Fibroblast of lung (primary cell): ENCODE measurements around the gene DIP2C. TPM values are rescaled to one million over a fixed set of nuclear protein-coding genes. Genes with fewer than 3 reads are reported as not detected.

Experiments
- DNase-seq, 2 donors: peaks; one replicate each; pipeline versions ENCODE4 v3.0.0 to v3.0.0-alpha.2; 2010; ENCODE audit warnings: low read depth in 2 of 2
- H2AFZ ChIP-seq: 2 replicates; pipeline ENCODE4 v1.5.1; 2012; ENCODE audit warnings: low read length, control low read depth, inconsistent platforms
- H3K27ac ChIP-seq: 2 replicates; pipeline ENCODE4 v1.5.1; 2011; ENCODE audit warnings: low read length, control low read depth; ENCODE audit not compliant: insufficient read depth
- H3K27me3 ChIP-seq: 2 replicates; pipeline ENCODE4 v1.5.1; 2011; ENCODE audit warnings: mild to moderate bottlenecking, low read length; ENCODE audit not compliant: control insufficient read depth, insufficient read depth
- H3K36me3 ChIP-seq: 2 replicates; pipeline ENCODE4 v1.5.1; 2011; ENCODE audit warnings: low read length; ENCODE audit not compliant: control insufficient read depth, insufficient read depth
- H3K4me1 ChIP-seq: 2 replicates; pipeline ENCODE4 v1.5.1; 2011; ENCODE audit warnings: low read length; ENCODE audit not compliant: control insufficient read depth, insufficient read depth; ENCODE audit errors: extremely low read depth
- H3K4me2 ChIP-seq: 2 replicates; pipeline ENCODE4 v1.5.1; 2011; ENCODE audit warnings: low read length, control low read depth; ENCODE audit not compliant: insufficient read depth; ENCODE audit errors: extremely low read depth
- H3K4me3 ChIP-seq, 4 experiments: fragments of 200-600 bp in 1 of 4; sonication (generic) in 1 of 4; replicated peaks in 1 of 4; 2 replicates each; pipeline ENCODE4 v1.5.1; 2011 to 2016; ENCODE audit warnings: low read length in 4 of 4, low read depth in 3 of 4, mild to moderate bottlenecking in 3 of 4, control low read depth in 2 of 4, inconsistent platforms in 1 of 4, mixed read lengths in 1 of 4; ENCODE audit not compliant: insufficient read depth in 1 of 4; ENCODE audit errors: control extremely low read depth in 1 of 4
- H3K79me2 ChIP-seq: 2 replicates; pipeline ENCODE4 v1.5.1; 2012; ENCODE audit warnings: mild to moderate bottlenecking, low read length, inconsistent platforms; ENCODE audit not compliant: control insufficient read depth, insufficient read depth
- H3K9ac ChIP-seq: 2 replicates; pipeline ENCODE4 v1.5.1; 2011; ENCODE audit warnings: mild to moderate bottlenecking, low read length, control low read depth; ENCODE audit not compliant: insufficient read depth
- H3K9me3 ChIP-seq: 2 replicates; pipeline ENCODE4 v1.5.1; 2012; ENCODE audit warnings: low read depth, low read length; ENCODE audit not compliant: control insufficient read depth, insufficient read depth
- H4K20me1 ChIP-seq: 2 replicates; pipeline ENCODE4 v1.5.1; 2011; ENCODE audit warnings: low read length; ENCODE audit not compliant: control insufficient read depth, insufficient read depth; ENCODE audit errors: extremely low read depth
- EZH2 ChIP-seq: IDR thresholded peaks from 2 replicates; pipeline ENCODE4 v1.5.1; 2012; ENCODE audit warnings: low read length, control low read depth, mild to moderate bottlenecking; ENCODE audit errors: missing control alignments
- polyA plus RNA-seq, 2 donors: library from polyadenylated mRNA; depleted of rRNA in 1 of 2; stranded (reverse) in 1 of 2; unstranded in 1 of 2; fragments of >200 nt; gene quantifications; 2 replicates each; pipeline ENCODE4 v1.2.1, GENCODE V29; 2011 to 2012; ENCODE audit warnings: missing spikeins in 1 of 2
- total RNA-seq: library from RNA; depleted of rRNA; stranded (reverse); fragments of >200 nt; gene quantifications from 2 replicates; pipeline ENCODE4 v1.2.1, GENCODE V29; 2014
- TF ChIP-seq, protein P1 (sequence below), 2 donors: IDR thresholded peaks in 1 of 2; conservative IDR thresholded peaks in 1 of 2; 1 replicate in 1 of 2; 2 replicates in 1 of 2; pipeline ENCODE4 v1.5.1; 2011 to 2012; ENCODE audit warnings: low read length in 2 of 2, control low read depth in 1 of 2, inconsistent platforms in 1 of 2, low read depth in 1 of 2, mild to moderate bottlenecking in 1 of 2

Gene DIP2C
- total and polyA plus RNA-seq, 2 donors (not counting 1 experiment from before 2014, with no cell fraction given) = 10.7 to 18.3 TPM

DNA sequence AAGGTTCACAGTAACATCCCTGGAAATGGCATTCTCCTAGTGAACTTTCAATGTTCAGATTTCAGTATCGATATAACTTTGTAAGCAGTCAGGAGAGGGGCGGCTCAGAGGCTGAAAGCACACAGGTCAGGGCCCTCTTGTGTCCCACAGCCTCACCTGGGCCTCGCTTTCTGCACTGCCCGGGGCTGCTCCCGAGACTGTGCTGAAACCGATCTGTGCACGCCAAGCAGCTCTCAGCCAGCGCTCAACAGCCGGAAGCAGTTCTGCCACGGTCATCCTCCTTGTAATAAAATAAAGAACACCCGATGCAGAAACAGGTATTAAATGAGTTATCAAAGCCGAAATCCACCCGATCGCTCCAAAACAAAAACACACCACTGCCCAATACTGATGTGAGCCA, 106.0 kb downstream of the DIP2C start:
- Histone ChIP-seq H3K79me2 (peaks cover 47% of the 10 kb centered on the region), H4K20me1 (peaks cover 3% of the 10 kb centered on the region), H3K9me3 (no peaks in the 10 kb centered on the region), H3K9ac (no peak overlapping the region), H3K27me3 (no peaks in the 10 kb centered on the region), H3K27ac (no peak overlapping the region), H3K4me3 (no peak overlapping the region), H2AFZ (no peak overlapping the region), H3K36me3 (no peaks in the 10 kb centered on the region), H3K4me2 (no peak overlapping the region), H3K4me1 (peaks cover 7% of the 10 kb centered on the region)
- DNase-seq = no peak
- TF ChIP-seq, protein P1, sequence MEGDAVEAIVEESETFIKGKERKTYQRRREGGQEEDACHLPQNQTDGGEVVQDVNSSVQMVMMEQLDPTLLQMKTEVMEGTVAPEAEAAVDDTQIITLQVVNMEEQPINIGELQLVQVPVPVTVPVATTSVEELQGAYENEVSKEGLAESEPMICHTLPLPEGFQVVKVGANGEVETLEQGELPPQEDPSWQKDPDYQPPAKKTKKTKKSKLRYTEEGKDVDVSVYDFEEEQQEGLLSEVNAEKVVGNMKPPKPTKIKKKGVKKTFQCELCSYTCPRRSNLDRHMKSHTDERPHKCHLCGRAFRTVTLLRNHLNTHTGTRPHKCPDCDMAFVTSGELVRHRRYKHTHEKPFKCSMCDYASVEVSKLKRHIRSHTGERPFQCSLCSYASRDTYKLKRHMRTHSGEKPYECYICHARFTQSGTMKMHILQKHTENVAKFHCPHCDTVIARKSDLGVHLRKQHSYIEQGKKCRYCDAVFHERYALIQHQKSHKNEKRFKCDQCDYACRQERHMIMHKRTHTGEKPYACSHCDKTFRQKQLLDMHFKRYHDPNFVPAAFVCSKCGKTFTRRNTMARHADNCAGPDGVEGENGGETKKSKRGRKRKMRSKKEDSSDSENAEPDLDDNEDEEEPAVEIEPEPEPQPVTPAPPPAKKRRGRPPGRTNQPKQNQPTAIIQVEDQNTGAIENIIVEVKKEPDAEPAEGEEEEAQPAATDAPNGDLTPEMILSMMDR (conservative IDR thresholded peaks at IDR 0.05 in 1 of 2, IDR thresholded peaks at IDR 0.05 in 1 of 2; ENCODE audit: low read depth in 1 of 2, low read length in 2 of 2) = no peak
- no peak for TF ChIP-seq EZH2

DNA sequence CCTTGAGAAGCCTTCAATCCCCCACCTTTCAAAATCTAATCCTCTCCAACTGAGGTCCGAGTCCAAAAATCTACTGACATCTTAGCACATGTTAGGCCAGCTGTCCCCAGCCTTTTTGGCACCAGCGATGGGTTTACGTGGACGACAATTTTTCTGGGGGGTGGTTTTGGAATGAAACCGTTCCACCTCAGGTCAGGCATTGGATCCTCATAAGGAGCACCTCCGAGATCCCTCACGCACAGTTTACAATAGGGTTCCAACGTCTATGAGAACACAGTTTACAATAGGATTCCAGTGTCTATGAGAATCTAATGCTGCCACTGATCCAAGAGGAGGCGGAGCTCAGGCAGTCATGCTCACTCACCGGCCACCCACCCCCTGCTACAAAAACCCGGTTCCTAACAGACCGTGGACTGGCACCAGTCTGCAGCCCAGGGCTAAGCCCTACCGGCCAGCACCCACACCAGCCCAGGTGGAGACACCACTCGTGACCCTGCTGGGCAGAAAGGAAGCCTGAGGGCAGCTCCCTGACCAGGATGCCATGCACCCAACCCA, 107.6 kb downstream of the DIP2C start:
- Histone ChIP-seq H2AFZ (no peak overlapping the region), H3K79me2 (peaks cover 49% of the 10 kb centered on the region), H3K4me3 (no peak overlapping the region), H3K36me3 (no peaks in the 10 kb centered on the region), H3K4me2 (peak overlapping the region; percentile 20), H3K9ac (no peak overlapping the region), H3K27me3 (no peaks in the 10 kb centered on the region), H3K9me3 (no peaks in the 10 kb centered on the region), H3K4me1 (peaks cover 2% of the 10 kb centered on the region), H3K27ac (peak overlapping the region; percentile 8), H4K20me1 (peaks cover 3% of the 10 kb centered on the region)
- peak in 1 of 2 donors; percentile 21 for DNase-seq
- TF ChIP-seq, protein P1 (conservative IDR thresholded peaks at IDR 0.05 in 1 of 2, IDR thresholded peaks at IDR 0.05 in 1 of 2; ENCODE audit: low read depth in 1 of 2, low read length in 2 of 2) = no peak

- Histone ChIP-seq H3K36me3 (no peaks in the 10 kb centered on the region), H2AFZ (no peak overlapping the region), H3K9me3 (no peaks in the 10 kb centered on the region), H3K4me3 (peak overlapping the region in 1 of 4 experiments; percentile 16), H3K4me1 (peaks cover 4% of the 10 kb centered on the region), H3K27ac (peak overlapping the region; percentile 8), H3K27me3 (no peaks in the 10 kb centered on the region), H3K79me2 (peaks cover 44% of the 10 kb centered on the region), H3K9ac (no peak overlapping the region), H3K4me2 (peak overlapping the region; percentile 11), H4K20me1 (peaks cover 3% of the 10 kb centered on the region)
- peak; percentile 94 to 96 for DNase-seq
- no peak for TF ChIP-seq EZH2
- TF ChIP-seq, protein P1 (conservative IDR thresholded peaks at IDR 0.05 in 1 of 2, IDR thresholded peaks at IDR 0.05 in 1 of 2; ENCODE audit: low read depth in 1 of 2, low read length in 2 of 2) = no peak
These were observed 108.7 kb downstream of the DIP2C start for GRCh38 chr10:580778-581177.
